ENCODE measurements around the gene MED27.

The MED27 gene

GRCh38 chr9:131835151-131835910 lies 244.3 kb downstream of the MED27 start:
- DNase-seq (ENCODE audit: low spot score), result no peak

- DNase-seq (ENCODE audit: low spot score), result no peak
Measured at GRCh38 chr9:131834721-131835120, 244.9 kb downstream of the MED27 start.

GRCh38 chr9:131833906-131834305 lies 245.8 kb downstream of the MED27 start:
- no peak for DNase-seq (ENCODE audit: low spot score)

DNA sequence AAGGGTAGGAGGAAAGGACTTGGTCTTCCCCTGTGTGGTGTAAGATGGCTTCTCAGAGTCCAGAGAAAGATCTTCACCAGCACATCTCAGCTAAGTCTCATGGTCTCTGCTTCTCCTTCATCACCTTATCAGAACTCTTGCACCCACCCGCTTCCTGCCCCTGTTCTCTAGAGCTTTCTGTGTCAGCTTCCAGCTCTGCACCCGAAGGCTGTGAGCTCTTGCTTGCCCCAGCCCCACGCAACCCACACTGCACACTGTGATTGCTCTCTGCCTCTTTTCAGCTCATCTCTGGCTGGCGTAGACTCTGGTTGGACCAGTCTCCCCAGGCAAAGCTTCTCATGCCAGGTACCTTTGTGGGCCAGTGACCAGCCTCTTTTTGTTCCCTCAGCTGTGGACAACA lies 246.6 kb downstream of the MED27 start:
- DNase-seq (ENCODE audit: low spot score), result no peak

DNA sequence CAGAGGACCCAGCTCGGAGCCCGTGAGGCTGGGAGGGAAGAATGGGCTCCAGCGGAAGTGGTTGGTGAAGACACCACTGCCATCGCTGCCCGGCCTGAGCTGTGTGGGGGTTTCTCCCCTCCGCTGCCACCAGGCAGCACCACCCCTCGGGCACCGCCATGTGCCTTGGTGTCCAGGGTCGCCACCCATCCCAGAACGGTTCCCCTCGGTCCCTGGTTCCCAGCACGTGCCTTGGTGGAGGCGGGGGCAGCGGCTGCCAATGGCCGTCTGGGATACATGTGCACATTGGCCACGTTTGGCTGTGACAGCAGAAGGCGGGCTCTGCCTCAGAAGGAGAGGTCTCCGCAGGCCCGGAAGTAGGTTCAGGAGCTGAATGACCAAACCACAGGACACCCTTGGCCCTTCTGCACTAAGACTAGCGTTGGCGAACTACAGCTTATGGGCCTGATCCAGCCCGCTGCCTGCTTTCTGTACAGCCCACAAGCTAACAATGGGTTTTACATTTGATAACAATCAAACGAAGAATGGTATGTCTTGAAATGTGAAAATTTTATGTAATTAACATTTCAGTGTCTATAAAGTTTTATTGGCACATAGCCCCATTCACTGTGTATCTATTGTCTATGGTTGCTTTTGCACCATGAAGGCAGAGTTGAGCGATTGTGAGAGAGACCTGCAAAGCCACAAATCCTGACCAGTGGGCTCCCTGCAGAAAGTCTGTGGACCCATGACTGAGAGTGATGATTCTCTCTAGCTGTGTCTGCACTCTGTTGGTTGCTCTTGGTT lies 248.1 kb downstream of the MED27 start:
- DNase-seq (ENCODE audit: low spot score), result no peak

DNA sequence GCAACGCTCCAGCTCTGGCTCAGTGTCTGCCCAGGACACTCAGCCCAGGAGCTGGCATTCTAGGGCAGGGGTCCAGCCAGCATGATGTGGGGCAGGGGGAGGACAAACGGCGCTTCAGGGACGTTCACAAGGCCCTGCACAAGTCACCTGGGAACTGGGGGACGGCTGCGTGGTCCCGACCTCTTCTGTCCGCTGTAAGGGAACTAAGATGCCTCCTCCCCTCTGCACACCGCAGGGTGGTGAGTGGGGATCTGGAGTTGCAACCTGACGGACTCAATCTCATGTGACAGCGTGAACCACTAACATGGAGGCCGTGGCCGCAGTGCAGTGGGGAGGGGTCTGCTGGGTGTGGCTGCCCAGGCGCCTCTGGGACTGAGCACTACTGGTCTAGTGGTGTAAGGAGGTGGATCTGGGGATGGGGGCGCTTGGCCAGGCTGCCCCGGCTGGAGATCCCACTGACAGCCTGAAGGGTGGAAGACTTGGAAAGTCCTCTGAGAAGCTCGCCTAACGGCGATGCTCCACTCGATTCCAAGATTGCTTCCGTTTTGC lies 251.8 kb downstream of the MED27 start:
- DNase-seq (ENCODE audit: low spot score), result no peak

DNA sequence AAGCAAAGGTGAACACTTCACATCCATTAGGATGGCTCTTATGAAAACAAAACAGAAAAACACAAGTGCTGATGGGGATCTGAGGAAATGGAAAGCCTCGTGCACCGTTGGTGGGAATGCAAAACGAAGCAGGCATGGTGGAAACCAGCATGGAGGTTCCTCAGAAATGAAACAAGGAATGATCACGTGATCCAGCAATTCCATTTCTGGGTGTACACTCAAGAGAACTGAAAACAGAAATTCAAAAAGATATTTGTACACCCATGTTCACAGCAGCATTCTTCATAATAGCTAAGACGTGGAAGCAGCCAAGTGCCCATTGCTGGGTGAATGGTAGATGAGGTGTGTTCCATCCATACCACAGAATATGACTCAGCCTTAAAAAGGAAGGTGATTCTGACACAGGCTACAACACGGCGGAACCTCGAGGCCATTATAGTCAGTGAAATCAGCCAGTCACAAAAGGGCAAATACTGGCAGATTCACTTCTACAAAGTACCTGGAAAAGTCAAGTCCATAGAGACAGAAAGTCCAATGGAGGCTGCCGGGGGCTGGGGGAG lies 252.6 kb downstream of the MED27 start:
- DNase-seq (ENCODE audit: low spot score), result no peak

- no peak for DNase-seq (ENCODE audit: low spot score)
Measured at GRCh38 chr9:131826053-131826452, 253.6 kb downstream of the MED27 start.

DNA sequence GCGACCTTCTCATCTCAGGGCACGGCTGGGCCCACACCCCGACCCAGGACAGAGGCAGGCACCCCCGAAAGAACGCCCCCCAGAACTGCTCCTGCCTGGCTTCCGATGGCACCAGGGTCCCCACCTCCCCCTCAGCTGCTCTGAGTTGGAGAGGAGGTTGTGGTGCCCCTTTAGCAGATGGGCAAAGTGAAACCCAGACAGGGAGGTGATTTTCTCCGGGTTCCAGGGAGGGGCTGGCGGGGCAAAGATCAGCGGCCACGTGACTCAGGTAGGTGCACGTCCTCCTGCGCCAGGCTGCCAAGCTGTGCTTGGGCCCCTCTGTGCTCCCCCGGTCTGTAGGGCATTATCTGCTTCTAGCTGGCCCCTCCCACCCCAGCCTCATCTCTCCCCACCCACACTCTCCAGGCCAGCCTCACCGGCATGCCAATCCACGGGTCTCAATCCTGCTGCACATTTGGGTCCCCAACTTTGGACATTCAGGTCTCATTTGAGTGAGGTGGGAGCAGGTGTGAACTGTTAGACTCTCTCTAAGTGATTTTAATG lies 254.6 kb downstream of the MED27 start:
- no peak for DNase-seq (ENCODE audit: low spot score)

GRCh38 chr9:131824155-131824594 lies 255.5 kb downstream of the MED27 start:
- DNase-seq (ENCODE audit: low spot score), result no peak

DNA sequence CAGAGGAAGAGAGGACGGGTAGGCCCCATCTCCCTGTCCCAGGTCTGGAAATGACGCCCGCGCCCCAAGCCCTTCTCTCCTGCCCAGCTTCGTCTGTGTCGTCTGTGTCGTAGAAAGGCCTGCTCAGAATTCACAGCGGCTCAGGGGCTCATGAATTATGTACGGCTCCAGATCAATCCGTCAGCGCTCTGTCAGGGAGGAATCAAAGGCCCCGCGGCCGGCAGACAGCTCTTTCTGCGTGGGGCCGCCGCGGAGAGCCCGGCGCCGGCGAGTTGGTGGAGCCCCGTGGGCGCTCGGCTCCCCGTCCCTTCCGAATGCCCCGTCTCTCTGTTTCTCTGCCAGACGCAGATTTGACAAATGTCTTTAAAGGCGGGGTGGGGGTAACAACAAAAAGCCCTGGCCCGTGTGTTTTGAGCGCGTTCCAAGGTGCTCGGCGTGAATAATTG lies 255.9 kb downstream of the MED27 start:
- DNase-seq (ENCODE audit: low spot score), result no peak

DNA sequence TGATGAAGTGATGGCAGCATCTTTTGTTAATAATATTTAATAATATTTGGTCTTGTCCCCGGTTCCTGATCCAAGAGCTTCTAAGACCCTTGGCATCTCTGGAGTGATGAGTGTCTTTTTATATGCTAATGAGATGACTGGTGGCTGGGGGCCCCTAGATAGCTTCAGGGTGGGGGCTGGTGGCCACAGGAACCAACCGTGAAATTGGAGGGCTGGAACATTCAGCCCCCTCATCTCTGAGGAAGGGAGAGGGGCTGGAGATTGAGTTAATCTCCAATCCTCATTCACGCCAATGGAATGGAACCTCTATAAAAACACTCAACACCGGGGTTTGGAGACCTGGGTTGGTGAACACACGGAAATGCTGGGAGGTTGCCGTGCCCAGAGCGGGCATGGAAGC lies 261.6 kb downstream of the MED27 start:
- no peak for DNase-seq (ENCODE audit: low spot score)

- DNase-seq (ENCODE audit: low spot score), result no peak
Measured at GRCh38 chr9:131817627-131818026, 262.0 kb downstream of the MED27 start.

DNA sequence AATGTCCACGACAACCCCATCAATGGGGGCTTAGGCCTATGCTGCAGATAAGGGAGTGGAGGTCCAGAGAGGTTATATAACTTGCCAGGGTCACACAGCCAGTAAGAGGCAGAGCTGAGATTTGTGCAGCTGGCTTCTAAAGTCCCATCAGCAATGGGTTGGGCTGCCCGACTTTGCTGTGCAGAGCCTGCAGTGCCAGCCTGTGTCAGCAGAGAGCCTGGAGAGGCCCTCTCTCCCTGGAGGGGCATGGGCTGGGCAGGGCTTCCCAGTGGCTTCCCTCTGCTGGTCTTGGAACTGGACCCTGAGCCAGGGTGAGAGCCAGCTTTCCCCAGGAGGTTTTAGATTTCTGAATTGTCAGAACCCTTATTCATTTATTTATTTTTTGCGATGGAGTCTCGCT lies 262.6 kb downstream of the MED27 start:
- DNase-seq (ENCODE audit: low spot score), result no peak

DNA sequence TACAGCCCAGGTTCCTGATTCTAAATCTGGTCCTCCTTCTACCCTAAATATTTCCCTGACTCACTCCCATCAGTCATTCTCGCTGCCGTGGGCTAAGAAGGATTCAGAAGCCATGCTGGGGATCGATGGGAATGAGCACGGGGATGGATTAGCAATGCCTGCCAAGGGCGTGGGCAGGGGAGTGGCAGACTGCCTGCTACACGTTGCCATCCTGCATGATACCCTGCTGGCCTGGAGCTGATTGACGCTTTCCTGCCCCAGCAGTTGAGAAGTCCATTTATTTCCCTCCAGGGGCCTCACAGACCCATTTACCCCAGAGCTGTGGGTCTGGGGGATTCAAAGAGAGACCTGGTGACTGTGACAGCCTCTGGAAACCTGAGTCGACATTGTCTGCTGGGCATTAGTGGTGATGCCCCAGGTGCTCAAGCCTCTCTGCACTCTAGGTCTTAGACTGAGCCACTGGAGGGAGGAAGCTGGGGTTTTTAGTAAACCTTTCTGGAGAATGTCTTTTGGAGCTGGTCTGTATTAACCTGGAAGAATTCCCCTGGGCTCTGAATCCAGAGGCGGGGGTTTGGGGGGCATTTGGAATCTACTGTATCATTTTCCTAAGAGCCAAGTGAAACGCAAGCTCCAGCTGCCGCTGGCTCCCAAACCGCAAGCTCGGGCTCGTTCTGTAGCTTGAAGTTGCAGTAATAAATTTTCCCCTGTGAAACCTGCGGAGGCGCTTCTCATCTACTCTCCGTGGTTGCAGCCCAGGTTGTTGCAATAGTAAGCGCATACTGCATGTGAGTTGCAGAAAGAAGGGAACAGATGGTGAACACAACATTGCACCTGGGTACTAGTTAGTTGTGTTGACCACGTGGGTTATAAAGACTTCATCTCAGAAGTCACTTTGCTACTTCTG lies 263.4 kb downstream of the MED27 start:
- no peak for DNase-seq (ENCODE audit: low spot score)

DNA sequence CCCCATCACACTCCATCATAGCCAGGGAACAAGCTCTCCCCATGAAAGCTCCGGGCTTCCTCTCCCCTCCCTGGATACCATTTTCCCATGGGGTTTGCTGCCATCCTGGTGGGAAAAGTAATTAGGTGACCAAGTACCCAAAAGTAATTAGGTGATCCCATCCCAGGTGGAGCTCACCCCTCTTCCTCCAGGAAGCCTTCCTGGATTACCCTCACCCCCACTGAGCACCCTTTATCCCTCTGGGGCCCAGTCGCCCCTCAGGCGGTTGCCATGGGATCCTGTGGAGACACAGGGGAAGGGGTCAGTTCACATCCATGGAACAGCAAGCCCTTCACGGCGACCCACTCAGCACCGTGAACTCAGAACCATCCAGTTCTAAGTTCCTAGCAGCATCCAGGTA lies 265.0 kb downstream of the MED27 start:
- DNase-seq (ENCODE audit: low spot score), result no peak

DNA sequence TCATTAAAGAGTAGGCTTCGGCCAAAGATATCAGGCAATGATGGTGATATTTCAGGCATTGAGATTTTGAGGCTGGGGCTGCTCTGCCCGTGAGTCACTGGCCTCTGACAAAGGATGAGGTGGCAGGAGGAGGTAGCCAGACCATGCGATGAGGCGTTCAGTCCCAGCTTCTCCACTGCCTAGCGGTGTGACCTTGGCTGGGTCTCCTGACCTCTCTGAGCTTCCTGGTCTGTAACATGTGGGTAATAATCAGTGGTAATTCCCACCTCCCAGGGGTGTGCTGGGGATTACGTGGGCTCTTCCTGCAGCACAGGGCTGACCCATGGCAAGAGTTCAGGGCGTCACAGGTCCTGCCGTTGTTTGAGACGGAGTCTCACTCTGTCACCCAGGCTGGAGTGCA lies 266.6 kb downstream of the MED27 start:
- DNase-seq (ENCODE audit: low spot score), result no peak

- no peak for DNase-seq (ENCODE audit: low spot score)
Measured at GRCh38 chr9:131812116-131812790, 267.4 kb downstream of the MED27 start.

- DNase-seq (ENCODE audit: low spot score), result no peak
Measured at GRCh38 chr9:131811405-131811804, 268.3 kb downstream of the MED27 start.

DNA sequence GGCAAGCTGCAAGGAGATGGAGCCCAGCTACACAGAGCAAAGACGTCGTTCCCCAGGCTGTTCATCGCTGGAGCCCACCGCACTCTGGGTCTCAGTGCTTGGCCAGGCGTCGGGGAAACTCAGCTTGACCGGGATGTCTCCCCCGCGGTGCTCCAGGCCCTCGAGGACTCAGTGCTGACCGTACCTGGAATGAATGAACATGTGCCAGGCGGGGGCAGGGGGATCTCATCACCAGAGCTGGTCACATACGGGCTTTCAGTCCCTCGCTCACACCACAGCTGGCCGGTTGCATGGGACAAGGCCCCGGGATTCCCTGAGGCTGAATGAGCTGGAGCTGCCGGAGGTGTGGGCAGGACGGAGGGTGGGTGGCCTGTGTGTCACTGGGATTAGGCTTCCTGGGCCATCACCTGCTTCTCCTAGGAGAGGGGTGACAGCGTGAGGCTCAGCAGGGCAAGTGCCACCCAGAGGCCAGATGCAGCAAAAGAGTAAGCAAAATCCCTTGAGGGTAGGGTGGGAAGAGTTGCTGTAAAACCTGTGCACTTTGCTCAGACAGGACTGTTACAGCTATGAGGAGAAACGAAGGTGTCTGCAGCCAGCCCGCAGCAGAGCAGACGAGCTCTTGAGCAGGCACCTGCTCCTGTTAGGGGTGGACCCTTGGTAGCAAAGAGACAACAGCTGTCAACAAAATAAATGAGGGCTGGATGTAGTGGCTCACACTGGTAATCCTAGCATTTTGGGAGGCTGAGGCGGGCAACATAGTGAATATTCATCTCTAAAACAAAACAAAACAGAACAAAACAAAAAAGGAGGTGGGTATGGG lies 269.1 kb downstream of the MED27 start:
- DNase-seq (ENCODE audit: low spot score), result no peak

Data from hematopoietic multipotent progenitor cell treated with erythropoietin and hydrocortisone succinate and interleukin-3 and kit ligand, for 15 days (in vitro differentiated cells).